Right lobe of liver (tissue), 4 donors: ENCODE data around the gene UVSSA.

Experiments used
- POLR2A ChIP-seq: fragments of 450-650 bp; IDR thresholded peaks from one replicate; pipeline ENCODE4 v1.6.1; 2017; ENCODE audit warnings: antibody characterized with exemption, mild to moderate bottlenecking
- TF ChIP-seq, protein P1 (sequence below), 4 donors: fragments of 200-600 bp in 3 of 4; fragments of 450-650 bp in 1 of 4; IDR thresholded peaks; one replicate each; pipeline versions ENCODE4 v1.5.1 to v1.8.0; 2016 to 2022; ENCODE audit warnings: antibody characterized with exemption in 4 of 4, mild to moderate bottlenecking in 2 of 4
- donor health status: DM: no; HTN: no; CAD: no.
- donor health status: DM: no; HTN: no; CAD: no.
- donor health status: DM: no; HTN: yes; CAD: no.

DNA sequence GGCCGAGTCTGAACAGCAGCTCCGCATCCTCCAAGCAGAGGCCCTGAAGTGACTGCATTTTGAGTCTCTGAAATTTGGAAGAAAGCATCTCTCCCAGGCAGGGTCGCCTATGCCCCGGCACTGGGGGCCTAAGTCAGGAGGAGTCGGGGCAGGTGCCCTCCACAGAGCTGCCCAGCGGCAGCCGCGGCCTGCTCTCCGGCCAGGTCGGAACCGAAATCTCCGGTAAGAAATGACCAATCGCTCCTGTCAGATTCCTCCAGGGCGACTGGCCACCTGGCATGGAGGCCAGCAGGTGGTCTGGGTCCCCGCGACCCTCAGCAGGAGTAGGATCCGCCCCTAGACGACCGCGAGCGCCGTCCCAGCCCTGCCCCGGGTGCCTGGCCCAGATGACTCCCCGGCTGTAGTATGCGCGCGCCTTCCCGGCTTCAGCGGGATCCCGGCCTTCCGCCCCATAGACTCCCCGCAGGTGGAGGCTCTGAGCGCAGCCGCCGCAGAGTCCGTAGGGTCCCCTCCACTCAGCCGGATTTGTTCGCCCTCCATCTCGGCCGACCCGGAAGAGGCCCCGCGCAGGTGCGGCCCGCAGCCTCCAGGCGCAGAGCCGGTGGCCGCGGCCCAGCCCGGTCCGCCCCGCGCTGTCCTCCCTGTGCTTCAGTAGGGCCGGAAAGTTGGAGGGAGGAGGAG lies 57.7 kb downstream of the UVSSA start:
- TF ChIP-seq, protein P1, sequence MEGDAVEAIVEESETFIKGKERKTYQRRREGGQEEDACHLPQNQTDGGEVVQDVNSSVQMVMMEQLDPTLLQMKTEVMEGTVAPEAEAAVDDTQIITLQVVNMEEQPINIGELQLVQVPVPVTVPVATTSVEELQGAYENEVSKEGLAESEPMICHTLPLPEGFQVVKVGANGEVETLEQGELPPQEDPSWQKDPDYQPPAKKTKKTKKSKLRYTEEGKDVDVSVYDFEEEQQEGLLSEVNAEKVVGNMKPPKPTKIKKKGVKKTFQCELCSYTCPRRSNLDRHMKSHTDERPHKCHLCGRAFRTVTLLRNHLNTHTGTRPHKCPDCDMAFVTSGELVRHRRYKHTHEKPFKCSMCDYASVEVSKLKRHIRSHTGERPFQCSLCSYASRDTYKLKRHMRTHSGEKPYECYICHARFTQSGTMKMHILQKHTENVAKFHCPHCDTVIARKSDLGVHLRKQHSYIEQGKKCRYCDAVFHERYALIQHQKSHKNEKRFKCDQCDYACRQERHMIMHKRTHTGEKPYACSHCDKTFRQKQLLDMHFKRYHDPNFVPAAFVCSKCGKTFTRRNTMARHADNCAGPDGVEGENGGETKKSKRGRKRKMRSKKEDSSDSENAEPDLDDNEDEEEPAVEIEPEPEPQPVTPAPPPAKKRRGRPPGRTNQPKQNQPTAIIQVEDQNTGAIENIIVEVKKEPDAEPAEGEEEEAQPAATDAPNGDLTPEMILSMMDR (IDR thresholded peaks at IDR 0.05), result no peak
- TF ChIP-seq POLR2A, result no peak
